Measurements from ENCODE around the gene MESP1. TPM values are rescaled to one million over a fixed set of nuclear protein-coding genes. Genes with fewer than 3 reads are reported as not detected.
A peak's percentile ranks its signal among the peaks of the same experiment; 100 is the strongest.

The MESP1 gene
- total and polyA plus RNA-seq, 2 of the 13 experiments (the other 11 are each of a cell fraction or from before 2014, with no cell fraction given): not detected

DNA sequence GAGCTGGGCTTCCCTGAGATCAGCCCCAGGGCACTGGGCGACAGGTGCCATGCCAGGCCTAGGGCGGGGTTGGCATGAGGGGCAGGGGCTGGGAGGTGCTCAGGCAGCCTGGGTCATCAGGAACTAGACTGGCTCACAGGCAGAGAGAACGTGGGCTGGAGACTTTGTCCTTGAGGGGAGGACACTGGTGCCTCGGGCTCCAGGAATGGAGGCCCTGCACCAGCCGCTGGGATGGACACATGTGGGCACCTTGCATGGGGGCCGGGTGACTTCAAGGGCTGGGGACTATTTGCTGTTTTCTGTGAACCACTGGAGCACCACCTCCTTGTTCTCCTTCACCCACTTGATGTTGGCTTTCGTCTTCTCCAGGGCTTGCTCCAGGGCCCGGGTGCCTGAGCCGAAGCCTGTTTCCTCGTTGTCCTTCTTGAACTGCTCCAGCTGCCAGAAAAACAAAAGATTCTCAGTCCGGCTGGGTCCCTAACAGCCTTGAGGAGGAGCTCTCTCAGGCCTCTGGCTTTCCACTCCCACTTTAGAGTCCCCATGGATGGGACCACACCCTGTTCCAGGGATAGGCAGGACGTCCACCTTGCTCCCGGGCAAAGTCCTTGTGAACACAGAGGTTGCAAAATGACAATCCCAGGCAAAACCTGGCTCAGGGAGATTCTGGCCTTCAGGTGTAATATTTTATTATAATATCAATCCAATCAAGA, 34.2 kb upstream of the MESP1 start (continued):
- TF ChIP-seq, protein P1, sequence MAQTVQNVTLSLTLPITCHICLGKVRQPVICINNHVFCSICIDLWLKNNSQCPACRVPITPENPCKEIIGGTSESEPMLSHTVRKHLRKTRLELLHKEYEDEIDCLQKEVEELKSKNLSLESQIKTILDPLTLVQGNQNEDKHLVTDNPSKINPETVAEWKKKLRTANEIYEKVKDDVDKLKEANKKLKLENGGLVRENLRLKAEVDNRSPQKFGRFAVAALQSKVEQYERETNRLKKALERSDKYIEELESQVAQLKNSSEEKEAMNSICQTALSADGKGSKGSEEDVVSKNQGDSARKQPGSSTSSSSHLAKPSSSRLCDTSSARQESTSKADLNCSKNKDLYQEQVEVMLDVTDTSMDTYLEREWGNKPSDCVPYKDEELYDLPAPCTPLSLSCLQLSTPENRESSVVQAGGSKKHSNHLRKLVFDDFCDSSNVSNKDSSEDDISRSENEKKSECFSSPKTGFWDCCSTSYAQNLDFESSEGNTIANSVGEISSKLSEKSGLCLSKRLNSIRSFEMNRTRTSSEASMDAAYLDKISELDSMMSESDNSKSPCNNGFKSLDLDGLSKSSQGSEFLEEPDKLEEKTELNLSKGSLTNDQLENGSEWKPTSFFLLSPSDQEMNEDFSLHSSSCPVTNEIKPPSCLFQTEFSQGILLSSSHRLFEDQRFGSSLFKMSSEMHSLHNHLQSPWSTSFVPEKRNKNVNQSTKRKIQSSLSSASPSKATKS (CRISPR knock-in tag; IDR thresholded peaks at IDR 0.05): no peak
- TF ChIP-seq TMF1 (CRISPR knock-in tag; IDR thresholded peaks at IDR 0.05; ENCODE audit: low read depth) (0 out of 2 replicates have a peak, but pooled peaks have one; percentile 28), ZNF317 (CRISPR knock-in tag; IDR thresholded peaks at IDR 0.05) (no peak), BORCS8-MEF2B (CRISPR knock-in tag; IDR thresholded peaks at IDR 0.05) (no peak), HES4 (CRISPR knock-in tag; IDR thresholded peaks at IDR 0.05; ENCODE audit: borderline replicate concordance) (no peak), TBX2 (CRISPR knock-in tag; IDR thresholded peaks at IDR 0.05; ENCODE audit: borderline replicate concordance) (peak; percentile 43; the same call in 1 of the 2 replicates), KLF12 (CRISPR knock-in tag; IDR thresholded peaks at IDR 0.05; ENCODE audit: borderline replicate concordance) (peak; percentile 56; the same call in 1 of the 2 replicates), FOXP1 (IDR thresholded peaks at IDR 0.05) (no peak), FOXP1 (CRISPR knock-in tag; IDR thresholded peaks at IDR 0.05) (no peak), ZNF780A (CRISPR knock-in tag; IDR thresholded peaks at IDR 0.05) (0 out of 2 replicates have a peak, but pooled peaks have one; percentile 33), ZNF34 (CRISPR knock-in tag; IDR thresholded peaks at IDR 0.05; ENCODE audit: borderline replicate concordance) (no peak), ZNF251 (CRISPR knock-in tag; IDR thresholded peaks at IDR 0.05) (no peak), NAIF1 (CRISPR knock-in tag; IDR thresholded peaks at IDR 0.05; ENCODE audit: borderline replicate concordance) (no peak), JUN (CRISPR knock-in tag; IDR thresholded peaks at IDR 0.05) (no peak), CHD4 (IDR thresholded peaks at IDR 0.05; ENCODE audit: borderline replicate concordance, low read length) (no peak), PLRG1 (conservative IDR thresholded peaks at IDR 0.05) (no peak), RXRB (CRISPR knock-in tag; IDR thresholded peaks at IDR 0.05; ENCODE audit: borderline replicate concordance) (peak; percentile 46; the same call in 1 of the 2 replicates)
- TF ChIP-seq, protein P2, sequence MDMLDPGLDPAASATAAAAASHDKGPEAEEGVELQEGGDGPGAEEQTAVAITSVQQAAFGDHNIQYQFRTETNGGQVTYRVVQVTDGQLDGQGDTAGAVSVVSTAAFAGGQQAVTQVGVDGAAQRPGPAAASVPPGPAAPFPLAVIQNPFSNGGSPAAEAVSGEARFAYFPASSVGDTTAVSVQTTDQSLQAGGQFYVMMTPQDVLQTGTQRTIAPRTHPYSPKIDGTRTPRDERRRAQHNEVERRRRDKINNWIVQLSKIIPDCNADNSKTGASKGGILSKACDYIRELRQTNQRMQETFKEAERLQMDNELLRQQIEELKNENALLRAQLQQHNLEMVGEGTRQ (IDR thresholded peaks at IDR 0.05; ENCODE audit: low read depth, low read length): no peak
- TF ChIP-seq, protein P2 (CRISPR knock-in tag; IDR thresholded peaks at IDR 0.05; ENCODE audit: borderline replicate concordance): no peak
- TF ChIP-seq, protein P3, sequence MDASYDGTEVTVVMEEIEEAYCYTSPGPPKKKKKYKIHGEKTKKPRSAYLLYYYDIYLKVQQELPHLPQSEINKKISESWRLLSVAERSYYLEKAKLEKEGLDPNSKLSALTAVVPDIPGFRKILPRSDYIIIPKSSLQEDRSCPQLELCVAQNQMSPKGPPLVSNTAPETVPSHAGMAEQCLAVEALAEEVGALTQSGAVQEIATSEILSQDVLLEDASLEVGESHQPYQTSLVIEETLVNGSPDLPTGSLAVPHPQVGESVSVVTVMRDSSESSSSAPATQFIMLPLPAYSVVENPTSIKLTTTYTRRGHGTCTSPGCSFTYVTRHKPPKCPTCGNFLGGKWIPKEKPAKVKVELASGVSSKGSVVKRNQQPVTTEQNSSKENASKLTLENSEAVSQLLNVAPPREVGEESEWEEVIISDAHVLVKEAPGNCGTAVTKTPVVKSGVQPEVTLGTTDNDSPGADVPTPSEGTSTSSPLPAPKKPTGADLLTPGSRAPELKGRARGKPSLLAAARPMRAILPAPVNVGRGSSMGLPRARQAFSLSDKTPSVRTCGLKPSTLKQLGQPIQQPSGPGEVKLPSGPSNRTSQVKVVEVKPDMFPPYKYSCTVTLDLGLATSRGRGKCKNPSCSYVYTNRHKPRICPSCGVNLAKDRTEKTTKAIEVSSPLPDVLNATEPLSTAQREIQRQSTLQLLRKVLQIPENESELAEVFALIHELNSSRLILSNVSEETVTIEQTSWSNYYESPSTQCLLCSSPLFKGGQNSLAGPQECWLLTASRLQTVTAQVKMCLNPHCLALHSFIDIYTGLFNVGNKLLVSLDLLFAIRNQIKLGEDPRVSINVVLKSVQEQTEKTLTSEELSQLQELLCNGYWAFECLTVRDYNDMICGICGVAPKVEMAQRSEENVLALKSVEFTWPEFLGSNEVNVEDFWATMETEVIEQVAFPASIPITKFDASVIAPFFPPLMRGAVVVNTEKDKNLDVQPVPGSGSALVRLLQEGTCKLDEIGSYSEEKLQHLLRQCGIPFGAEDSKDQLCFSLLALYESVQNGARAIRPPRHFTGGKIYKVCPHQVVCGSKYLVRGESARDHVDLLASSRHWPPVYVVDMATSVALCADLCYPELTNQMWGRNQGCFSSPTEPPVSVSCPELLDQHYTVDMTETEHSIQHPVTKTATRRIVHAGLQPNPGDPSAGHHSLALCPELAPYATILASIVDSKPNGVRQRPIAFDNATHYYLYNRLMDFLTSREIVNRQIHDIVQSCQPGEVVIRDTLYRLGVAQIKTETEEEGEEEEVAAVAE (CRISPR knock-in tag; IDR thresholded peaks at IDR 0.05; ENCODE audit: borderline replicate concordance): no peak

All from HepG2 (cell line).